AG20443 (cell line): ENCODE results near the gene METAP1D.

ENCODE experiments used
- DNase-seq: peaks from one replicate; pipeline ENCODE4 v3.0.0; 2012; ENCODE audit warnings: low spot score, mixed read lengths

The METAP1D gene

GRCh38 chr2:172080641-172081220, 81.0 kb downstream of the METAP1D start:
- no peak for DNase-seq

GRCh38 chr2:172081221-172082022, 81.7 kb downstream of the METAP1D start:
- DNase-seq, result no peak

- no peak for DNase-seq
These were observed 82.6 kb downstream of the METAP1D start for GRCh38 chr2:172082105-172082943.

GRCh38 chr2:172082944-172083627, 83.3 kb downstream of the METAP1D start:
- DNase-seq, result peak; percentile 53

GRCh38 chr2:172083628-172084394, 84.1 kb downstream of the METAP1D start:
- DNase-seq, result peak; percentile 27

GRCh38 chr2:172084395-172084644, 84.6 kb downstream of the METAP1D start:
- no peak for DNase-seq

GRCh38 chr2:172084645-172085459, 85.1 kb downstream of the METAP1D start:
- DNase-seq, result peak; percentile 96

- peak; percentile 41 for DNase-seq
These were observed 85.9 kb downstream of the METAP1D start, which contains the start of gene DLX1 for GRCh38 chr2:172085460-172086159. Gene DLX1 (plus strand): TSS chr2:172085507. CDS start chr2:172085678, 171 bp downstream.

GRCh38 chr2:172086241-172087206, 86.8 kb downstream of the METAP1D start:
- DNase-seq, result peak; percentile 23

GRCh38 chr2:172087207-172087779, 87.5 kb downstream of the METAP1D start:
- DNase-seq, result peak; percentile 7

GRCh38 chr2:172087780-172088244, 88.1 kb downstream of the METAP1D start:
- peak; percentile 3 for DNase-seq

GRCh38 chr2:172088245-172089004, 88.7 kb downstream of the METAP1D start:
- DNase-seq, result no peak

GRCh38 chr2:172089005-172089504, 89.3 kb downstream of the METAP1D start:
- DNase-seq, result no peak

GRCh38 chr2:172089633-172090032, 89.9 kb downstream of the METAP1D start:
- no peak for DNase-seq

GRCh38 chr2:172090044-172090961, 90.5 kb downstream of the METAP1D start:
- DNase-seq, result no peak

- DNase-seq, result no peak
These were observed 91.4 kb downstream of the METAP1D start for GRCh38 chr2:172091000-172091641.
